Activated T-cell treated with anti-CD3 and anti-CD28 coated beads for 48 hours (primary cell): Measurements from ENCODE around the gene TOMT.
"Not testable (repeated sequence)": the region's sequence is repeated elsewhere in the genome, so short reads cannot be mapped to it uniquely, and the experiment has no call there.

Experiments
- DNase-seq: peaks from one replicate; pipeline ENCODE4 v3.0.0-alpha.2; 2020; ENCODE audit warnings: low read depth

TOMT gene

DNA sequence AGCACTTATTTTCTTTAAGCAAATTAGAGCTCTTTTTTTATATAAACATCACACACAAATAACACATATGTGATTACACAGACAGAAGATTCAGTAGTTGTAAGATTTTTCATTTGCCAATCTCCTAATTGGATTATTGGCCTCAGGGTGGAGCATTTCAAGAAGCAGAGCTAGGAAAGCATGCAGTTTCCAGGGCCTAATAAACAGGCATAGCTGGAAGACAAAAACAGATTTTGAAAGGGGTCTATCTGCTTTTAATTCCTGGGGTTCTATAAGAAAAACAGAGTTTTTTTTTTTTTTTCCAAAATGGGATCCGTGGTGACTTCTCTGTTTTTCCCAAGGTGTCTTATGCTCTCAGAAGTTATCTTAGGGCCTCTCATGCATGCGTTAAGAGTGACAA, 22.2 kb downstream of the TOMT start:
- no peak for DNase-seq

- DNase-seq, result no peak
These were observed 23.7 kb downstream of the TOMT start for GRCh38 chr11:72129381-72129780.

DNA sequence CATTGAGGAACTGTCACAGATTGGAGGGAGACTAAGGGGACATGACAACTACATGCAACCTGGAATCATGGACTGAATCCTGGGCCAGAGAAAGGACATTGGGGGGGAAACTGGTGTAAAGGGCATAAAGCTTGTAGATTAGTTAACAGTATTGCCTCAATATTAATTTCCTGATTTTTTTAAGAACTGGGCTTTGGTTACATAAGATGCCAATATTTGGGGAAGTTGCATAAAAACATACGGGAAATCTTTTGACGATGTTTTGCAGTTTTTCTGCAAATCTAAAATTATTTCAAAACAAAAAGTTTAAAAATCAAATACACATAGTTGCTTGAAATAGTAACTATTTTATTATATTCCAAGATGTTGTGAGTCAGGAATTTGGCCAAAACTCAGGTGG, 26.9 kb downstream of the TOMT start:
- DNase-seq, result no peak

GRCh38 chr11:72135473-72135872, 29.7 kb downstream of the TOMT start, which contains the start of gene FOLR3:
Gene FOLR3, plus strand, starts transcription at chr11:72135725. Its CDS starts 228 bp downstream, at chr11:72135953.
- DNase-seq, result not testable (repeated sequence)

- DNase-seq, result no peak
These were observed 30.4 kb downstream of the TOMT start for GRCh38 chr11:72135891-72136683.

- no peak for DNase-seq
These were observed 31.0 kb downstream of the TOMT start for GRCh38 chr11:72136684-72137262.

DNA sequence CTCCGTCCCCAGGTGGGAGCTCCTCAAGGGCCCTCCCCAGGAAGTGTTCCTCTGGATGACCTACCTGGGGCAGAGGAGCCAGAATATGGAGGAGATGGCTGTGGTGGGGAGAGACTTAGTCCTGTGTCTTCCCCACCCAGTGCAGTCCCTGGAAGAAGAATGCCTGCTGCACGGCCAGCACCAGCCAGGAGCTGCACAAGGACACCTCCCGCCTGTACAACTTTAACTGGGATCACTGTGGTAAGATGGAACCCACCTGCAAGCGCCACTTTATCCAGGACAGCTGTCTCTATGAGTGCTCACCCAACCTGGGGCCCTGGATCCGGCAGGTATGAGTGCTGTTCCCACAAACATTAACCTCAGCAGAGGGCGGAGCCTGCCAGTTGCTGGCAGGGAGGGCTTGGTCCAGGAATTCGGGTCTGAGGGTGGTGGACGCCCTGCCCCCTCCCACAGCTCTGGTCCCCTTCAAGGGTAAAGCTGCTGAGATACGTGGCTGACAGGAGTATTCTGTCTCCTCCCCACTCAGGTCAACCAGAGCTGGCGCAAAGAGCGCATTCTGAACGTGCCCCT, 33.2 kb downstream of the TOMT start:
- no peak for DNase-seq

- DNase-seq, result no peak
These were observed 33.8 kb downstream of the TOMT start for GRCh38 chr11:72139500-72139899.

- DNase-seq, result no peak
These were observed 34.9 kb downstream of the TOMT start for GRCh38 chr11:72140661-72141060.

DNA sequence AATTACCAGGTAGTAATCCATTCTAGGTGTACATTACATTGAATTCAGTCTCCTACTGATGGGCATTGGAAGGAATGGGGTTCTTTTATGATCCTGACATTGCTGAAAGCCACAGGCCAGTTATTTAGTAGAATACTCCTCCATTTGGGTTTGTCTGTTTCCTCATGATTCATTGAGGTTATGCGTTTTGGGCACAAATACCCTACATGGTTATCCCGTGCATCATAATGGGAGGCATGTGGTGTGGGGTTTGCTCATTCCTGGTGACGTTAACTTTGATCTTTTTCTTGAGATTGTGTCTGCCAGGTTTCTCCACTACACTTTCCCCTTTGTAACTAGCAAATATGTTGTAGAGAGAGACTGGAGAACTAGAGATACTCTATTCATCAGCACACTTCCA, 35.3 kb downstream of the TOMT start:
- DNase-seq, result peak; percentile 18

GRCh38 chr11:72142086-72142485, 36.4 kb downstream of the TOMT start:
- not testable (repeated sequence) for DNase-seq

GRCh38 chr11:72142543-72142942, 36.8 kb downstream of the TOMT start:
- not testable (repeated sequence) for DNase-seq

- DNase-seq, result no peak
These were observed 39.3 kb downstream of the TOMT start for GRCh38 chr11:72144807-72145565.

DNA sequence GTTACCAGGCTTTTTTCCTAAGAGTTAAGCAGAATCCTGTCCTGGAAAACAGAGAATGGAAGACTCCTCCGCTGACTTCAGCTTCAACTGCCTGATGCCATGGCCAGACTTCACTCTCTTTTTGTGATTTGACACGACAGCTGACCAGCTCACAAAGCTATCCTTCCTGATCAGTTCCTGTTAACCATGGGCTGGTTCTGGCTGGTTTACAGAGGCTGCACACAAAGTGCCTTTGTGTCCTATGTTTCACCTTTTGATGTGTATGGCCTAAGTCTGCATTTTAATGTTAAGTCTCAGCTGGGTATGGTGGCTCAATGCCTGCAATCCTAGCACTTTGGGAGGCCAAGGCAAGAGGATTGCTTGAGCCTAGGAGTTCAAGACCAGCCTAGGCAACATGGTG, 40.9 kb downstream of the TOMT start:
- no peak for DNase-seq

DNA sequence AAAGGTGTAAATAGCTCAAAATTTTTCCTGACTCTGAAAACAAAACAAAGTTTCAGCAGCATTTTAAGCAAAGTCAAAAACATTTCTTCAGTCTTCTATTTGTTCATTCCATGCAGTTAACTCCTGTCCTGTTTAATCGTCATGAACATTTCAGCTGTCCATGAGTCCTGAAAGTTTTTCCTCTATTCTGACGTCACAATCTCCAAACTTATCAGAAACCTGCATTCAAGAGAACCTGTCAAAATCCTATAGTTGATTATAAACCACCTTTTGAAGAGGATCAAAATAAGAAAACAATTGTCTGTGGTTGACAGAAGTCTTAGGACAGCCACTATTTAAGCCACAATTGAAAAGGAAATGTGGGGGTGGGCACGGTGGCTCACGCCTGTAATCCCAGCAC, 45.2 kb downstream of the TOMT start:
- no peak for DNase-seq

- DNase-seq, result not testable (repeated sequence)
These were observed 48.1 kb downstream of the TOMT start for GRCh38 chr11:72153874-72154273.

DNA sequence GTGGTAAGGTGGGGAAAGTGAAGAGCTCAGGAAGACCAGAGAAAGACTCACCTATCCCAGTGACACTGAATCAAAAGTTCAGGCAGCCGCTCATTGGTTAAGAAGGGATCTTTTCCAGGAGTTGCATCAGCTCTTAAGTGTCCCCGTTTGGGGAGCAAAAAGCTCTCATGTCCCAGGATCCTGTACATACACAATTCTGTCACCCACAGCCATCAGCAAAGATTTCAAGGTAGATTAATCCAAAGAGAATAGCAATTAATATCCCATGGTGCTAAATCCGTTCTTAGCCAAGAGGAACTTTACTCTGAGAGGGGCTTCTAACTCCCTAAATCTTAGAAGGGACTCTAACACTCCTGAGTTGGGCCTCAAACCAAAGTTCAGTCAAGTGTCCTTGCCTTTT, 49.1 kb downstream of the TOMT start:
- no peak for DNase-seq

- no peak for DNase-seq
These were observed 50.0 kb downstream of the TOMT start for GRCh38 chr11:72155751-72156150.

DNA sequence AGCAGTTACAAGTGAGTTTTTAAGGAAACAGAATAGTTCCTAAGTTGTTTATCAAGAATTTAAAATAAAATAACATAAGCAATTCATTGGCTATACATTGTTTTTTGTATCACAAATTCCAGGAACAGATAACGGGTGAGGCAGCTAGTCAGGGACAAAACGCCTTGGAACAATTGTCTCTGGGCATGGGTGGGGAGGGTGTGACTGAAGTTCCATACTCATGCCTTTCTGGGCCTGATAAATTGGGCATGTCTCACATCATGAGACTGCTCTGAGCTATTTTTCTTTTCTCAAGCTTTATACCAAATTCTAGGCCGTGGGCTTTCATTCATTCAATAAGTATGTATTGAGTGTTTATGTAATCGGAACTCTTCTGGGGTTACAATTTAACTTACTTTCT, 51.4 kb downstream of the TOMT start:
- DNase-seq, result no peak
